A549 (cell line): ENCODE results near the gene SIPA1L2. TPM values are rescaled to one million over a fixed set of nuclear protein-coding genes. Genes with fewer than 3 reads are reported as not detected.

Source experiments
- ATAC-seq, 2 experiments: fragments of 200-7000 bp in 1 of 2; fragments of >200 bp in 1 of 2; cut with Nextera tagmentation in 1 of 2; cut with Tn5 transposase in 1 of 2; 3 replicates each; pipeline versions ENCODE4 v1.8.0 to v1.9.1; 2018 to 2020; ENCODE audit warnings: mild to moderate bottlenecking in 1 of 2, moderate library complexity in 1 of 2
- CTCF ChIA-PET: fragments of 300-600 bp; sonication (Branson Sonifier 250); formaldehyde crosslinking; extraction: SDS; loops from one replicate; lab custom pipeline; 2021; ENCODE audit warnings: antibody characterized with exemption, inconsistent platforms; lab: Yijun Ruan, JAX
- POLR2A ChIA-PET: fragments of 350-600 bp; formaldehyde crosslinking; extraction: SDS; loops from one replicate; lab custom pipeline; 2021; ENCODE audit warnings: antibody characterized with exemption, inconsistent platforms; lab: Yijun Ruan, JAX
- DNase-seq, 2 experiments: peaks; one replicate each; pipeline versions ENCODE4 v3.0.0 to v3.0.0-alpha.2; 2011 to 2016; ENCODE audit warnings: low read depth in 1 of 2, low spot score in 1 of 2
- FAIRE-seq: peaks from 2 replicates; lab custom pipeline; 2011; peaks lifted over from hg19 to GRCh38; lab: Jason Lieb, UNC
- H3K27ac ChIP-seq, 2 experiments: fragments of >200 bp; sonication (Bioruptor Twin); formaldehyde crosslinking; 3 replicates each; pipeline ENCODE4 v1.5.1; 2016 to 2017
- H3K4me1 ChIP-seq: fragments of >200 bp; sonication (Bioruptor Twin); formaldehyde crosslinking; 3 replicates; pipeline ENCODE4 v1.6.1; 2016
- H3K4me2 ChIP-seq: fragments of >200 bp; sonication (Bioruptor Twin); formaldehyde crosslinking; 3 replicates; pipeline ENCODE4 v1.6.1; 2016
- H3K4me3 ChIP-seq: fragments of >200 bp; sonication (Bioruptor Twin); formaldehyde crosslinking; 3 replicates; pipeline ENCODE4 v1.5.1; 2016
- H3K9me3 ChIP-seq: fragments of >200 bp; sonication (Bioruptor Twin); formaldehyde crosslinking; 3 replicates; pipeline ENCODE4 v1.6.1; 2016
- CBX2 ChIP-seq: fragments of 200-600 bp; sonication (generic); IDR thresholded peaks from 2 replicates; pipeline ENCODE4 v1.6.1; 2016; ENCODE audit warnings: low read depth, mild to moderate bottlenecking, borderline replicate concordance
- CBX8 ChIP-seq: fragments of 200-600 bp; sonication (generic); IDR thresholded peaks from 2 replicates; pipeline ENCODE4 v1.6.1; 2016
- CEBPB ChIP-seq, 2 experiments: fragments of >200 bp in 1 of 2; sonication (Bioruptor Twin) in 1 of 2; formaldehyde crosslinking in 1 of 2; IDR thresholded peaks; 2 replicates each; pipeline ENCODE4 v1.6.1; 2012 to 2016
- CTCF ChIP-seq: fragments of >200 bp; sonication (Bioruptor Twin); formaldehyde crosslinking; IDR thresholded peaks from 3 replicates; pipeline ENCODE4 v1.5.1; 2016
- EP300 ChIP-seq, 2 experiments: fragments of >200 bp; sonication (Bioruptor Twin); formaldehyde crosslinking; IDR thresholded peaks; 2 replicates in 1 of 2; 3 replicates in 1 of 2; pipeline ENCODE4 v1.6.1; 2016 to 2017
- ESRRA ChIP-seq: fragments of 150-350 bp; IDR thresholded peaks from 2 replicates; pipeline ENCODE4 v1.6.1; 2014; ENCODE audit warnings: mild to moderate bottlenecking, low read length, borderline replicate concordance
- GATA3 ChIP-seq: IDR thresholded peaks from 2 replicates; pipeline ENCODE4 v1.6.1; 2012; ENCODE audit warnings: borderline replicate concordance
- HDAC2 ChIP-seq: fragments of 200-600 bp; sonication (generic); IDR thresholded peaks from 2 replicates; pipeline ENCODE4 v1.6.1; 2016
- HEYL ChIP-seq: fragments of 250-450 bp; sonication (Bioruptor Pico); IDR thresholded peaks from 2 replicates; pipeline ENCODE4 v1.8.0; 2021; ENCODE audit warnings: mild to moderate bottlenecking, moderate library complexity
- HMGXB4 ChIP-seq: fragments of 250-450 bp; sonication (Bioruptor Pico); IDR thresholded peaks from 2 replicates; pipeline ENCODE4 v1.5.0; 2021; ENCODE audit warnings: mild to moderate bottlenecking, moderate library complexity, borderline replicate concordance
- HOXA7 ChIP-seq: fragments of 250-450 bp; sonication (Bioruptor Pico); IDR thresholded peaks from 2 replicates; pipeline ENCODE4 v1.5.0; 2020; ENCODE audit warnings: mild to moderate bottlenecking, moderate library complexity
- HOXB13 ChIP-seq: fragments of 250-450 bp; sonication (Bioruptor Pico); IDR thresholded peaks from 2 replicates; pipeline ENCODE4 v1.5.0; 2020; ENCODE audit warnings: low read depth, mild to moderate bottlenecking, moderate library complexity
- MAFK ChIP-seq: fragments of 450-650 bp; IDR thresholded peaks from 2 replicates; pipeline ENCODE4 v1.6.1; 2014; ENCODE audit not compliant: partially characterized antibody
- MAX ChIP-seq: IDR thresholded peaks from 2 replicates; pipeline ENCODE4 v1.6.1; 2012
- NFE2L2 ChIP-seq: fragments of 150-350 bp; conservative IDR thresholded peaks from 2 replicates; pipeline ENCODE4 v1.6.1; 2014; ENCODE audit warnings: low read length
- NR3C1 ChIP-seq: fragments of >200 bp; sonication (Bioruptor Twin); formaldehyde crosslinking; IDR thresholded peaks from 3 replicates; pipeline ENCODE4 v1.6.1; 2017
- POLR2A ChIP-seq: IDR thresholded peaks from 2 replicates; pipeline ENCODE4 v1.6.1; 2012; ENCODE audit warnings: mild to moderate bottlenecking, low read length
- POLR2AphosphoS2 ChIP-seq: conservative IDR thresholded peaks from 2 replicates; pipeline ENCODE4 v1.6.1; 2012; ENCODE audit warnings: low read length, improper control_type of control experiment, inconsistent platforms
- RCOR1 ChIP-seq: fragments of 150-350 bp; IDR thresholded peaks from 2 replicates; pipeline ENCODE4 v1.6.1; 2014; ENCODE audit warnings: antibody characterized with exemption, low read length, low read depth
- REST ChIP-seq: fragments of 200-600 bp; sonication (generic); IDR thresholded peaks from 2 replicates; pipeline ENCODE4 v1.6.1; 2016; ENCODE audit warnings: antibody characterized with exemption, mild to moderate bottlenecking, moderate library complexity
- RFX5 ChIP-seq: fragments of 450-650 bp; IDR thresholded peaks from 2 replicates; pipeline ENCODE4 v1.7.1; 2014; ENCODE audit warnings: antibody characterized with exemption, mild to moderate bottlenecking, moderate library complexity
- SREBF2 ChIP-seq: fragments of 450-650 bp; IDR thresholded peaks from 2 replicates; pipeline ENCODE4 v1.6.1; 2014; ENCODE audit warnings: mild to moderate bottlenecking, moderate library complexity
- USF2 ChIP-seq: fragments of 450-650 bp; IDR thresholded peaks from 2 replicates; pipeline ENCODE4 v1.6.1; 2014; ENCODE audit warnings: antibody characterized with exemption
- WGBS: methylation state at CpG from one replicate; pipeline ENCODE4 v1.1.6; 2017; ENCODE audit errors: missing lambda C conversion rate; 5-methylcytosine and 5-hydroxymethylcytosine counted together
- polyA plus RNA-seq, 4 experiments: library from polyadenylated mRNA; depleted of rRNA in 3 of 4; stranded (reverse); fragments of >200 nt; fragmentation: RNase III in 1 of 4; extraction: RNeasy Plus Mini Kit Qiagen cat#74134 plus additional on column Dnase treatment in 1 of 4; gene quantifications; 2 replicates in 3 of 4; 3 replicates in 1 of 4; pipeline ENCODE4 v1.2.3, GENCODE V29; 2011 to 2017

SIPA1L2 gene
- polyA plus RNA-seq, 2 of the 4 experiments (the other 2 are of a cell fraction) = 6.0 to 16.9 TPM

GRCh38 chr1:232589812-232590743, 39.9 kb downstream of the SIPA1L2 start:
- no peak for DNase-seq
- TF ChIP-seq CBX8 (no peak), HMGXB4 (CRISPR knock-in tag) (no peak), MAFK (no peak), NFE2L2 (no peak), SREBF2 (no peak), HOXA7 (CRISPR knock-in tag) (no peak), HOXB13 (CRISPR knock-in tag) (no peak), CBX2 (no peak), CTCF (no peak), NR3C1 (no peak), HDAC2 (no peak), USF2 (no peak)
- TF ChIP-seq, all 56 proteins: peak for 0
- H3K27ac ChIP-seq = no peak overlapping the region
- H3K4me1 ChIP-seq = no peaks in the 10 kb centered on the region
- FAIRE-seq (no peak), ATAC-seq (no peak)
- no peak overlapping the region for H3K4me3 ChIP-seq
- POLR2A ChIA-PET = no interaction called here
- 87% methylated on average over 10 of the region's 10 CpGs for WGBS
- H3K9me3 ChIP-seq = no peaks in the 10 kb centered on the region
- CTCF ChIA-PET = no interaction called here
- H3K4me2 ChIP-seq = no peak overlapping the region

- CTCF ChIA-PET = interaction anchor here (1.4 kb wide), 1 partner anchor 17 kb away, joined by 3 read pairs; no protein-coding TSS in a partner anchor
- Histone ChIP-seq H3K4me3 (no peak overlapping the region), H3K4me1 (no peaks in the 10 kb centered on the region), H3K4me2 (no peak overlapping the region), H3K27ac (no peak overlapping the region), H3K9me3 (no peaks in the 10 kb centered on the region)
- POLR2A ChIA-PET = no interaction called here
- no peak for FAIRE-seq
- no peak for ATAC-seq
- DNase-seq = no peak
- WGBS = 84% methylated on average over 6 of the region's 6 CpGs
- TF ChIP-seq HOXB13 (CRISPR knock-in tag) (no peak), POLR2AphosphoS2 (no peak), POLR2A (no peak), MAX (no peak), HMGXB4 (CRISPR knock-in tag) (no peak), ESRRA (no peak), REST (no peak), USF2 (no peak), GATA3 (no peak), RFX5 (no peak), EP300 (IDR thresholded peaks at IDR 0.05) (no peak), RCOR1 (no peak), HEYL (no peak), CEBPB (IDR thresholded peaks at IDR 0.05) (no peak)
Measured at GRCh38 chr1:232589111-232589811, 40.7 kb downstream of the SIPA1L2 start.
